HFFc6 (cell line): ENCODE measurements around the gene SLC66A2. TPM values are rescaled to one million over a fixed set of nuclear protein-coding genes. Genes with fewer than 3 reads are reported as not detected.

Source experiments
- DNase-seq: peaks from one replicate; pipeline ENCODE4 v3.0.0-alpha.2; 2018
- H3K27ac Mint-ChIP-seq: 2 replicates; pipeline ENCODE4 v1.8.0; 2020; ENCODE audit warnings: mild to moderate bottlenecking, mixed read lengths
- H3K27me3 Mint-ChIP-seq: 2 replicates; pipeline ENCODE4 v1.8.0; 2021; ENCODE audit warnings: mild to moderate bottlenecking, moderate library complexity, mixed read lengths; ENCODE audit not compliant: insufficient read depth
- H3K36me3 Mint-ChIP-seq: 2 replicates; pipeline ENCODE4 v1.8.0; 2021; ENCODE audit warnings: low read depth, mixed read lengths
- H3K4me1 Mint-ChIP-seq: 2 replicates; pipeline ENCODE4 v1.8.0; 2020; ENCODE audit warnings: low read depth, mixed read lengths
- H3K4me3 Mint-ChIP-seq: 2 replicates; pipeline ENCODE4 v1.8.0; 2020; ENCODE audit warnings: mild to moderate bottlenecking, moderate library complexity, mixed read lengths
- H3K9me3 Mint-ChIP-seq: 2 replicates; pipeline ENCODE4 v1.8.0; 2020; ENCODE audit warnings: mild to moderate bottlenecking, mixed read lengths
- CTCF ChIP-seq: fragments of 200-600 bp; sonication (generic); IDR thresholded peaks from 2 replicates; pipeline ENCODE4 v1.5.0; 2021; ENCODE audit warnings: antibody characterized with exemption, mild to moderate bottlenecking
- total RNA-seq, 6 experiments: library from RNA; stranded (reverse); fragmentation: NEBNext Ultra II Directional; extraction: Animal tissue kit (Norgen Biotek cat#: 25700); gene quantifications; 2 replicates in 1 of 6; 3 replicates in 5 of 6; pipeline ENCODE4 v1.2.3, GENCODE V29; 2021

The SLC66A2 gene
- total RNA-seq, 6 experiments from 2014 or later = 26.6 to 41.2 (median 29.9) TPM

- TF ChIP-seq CTCF = no peak
- Mint-ChIP-seq H3K27ac (no peak overlapping the region), H3K27me3 (peaks cover 10% of the 10 kb centered on the region), H3K9me3 (peaks cover 6% of the 10 kb centered on the region; the same call in 1 of the 2 replicates), H3K4me1 (peaks cover 6% of the 10 kb centered on the region; the same call in 1 of the 2 replicates), H3K36me3 (peaks cover 6% of the 10 kb centered on the region; the same call in 1 of the 2 replicates), H3K4me3 (no peak overlapping the region)
- no peak for DNase-seq
Observed at GRCh38 chr18:79853303-79853992, 98.0 kb downstream of the SLC66A2 start.

- Mint-ChIP-seq H3K36me3 (peaks cover 6% of the 10 kb centered on the region; the same call in 1 of the 2 replicates), H3K27me3 (peaks cover 10% of the 10 kb centered on the region), H3K4me3 (no peak overlapping the region), H3K27ac (no peak overlapping the region), H3K9me3 (peaks cover 6% of the 10 kb centered on the region; the same call in 1 of the 2 replicates), H3K4me1 (peaks cover 6% of the 10 kb centered on the region; the same call in 1 of the 2 replicates)
- no peak for DNase-seq
- TF ChIP-seq CTCF = no peak
Observed at GRCh38 chr18:79852561-79853302, 98.7 kb downstream of the SLC66A2 start.

Other genes with a start within 250 kb of the SLC66A2 start
- gene KCNG2, start 153.7 kb downstream of the SLC66A2 start, total RNA-seq = not detected
- 10 to 100 TPM; 20.7 to 25.6 (median 21.6) TPM for gene HSBP1L1, start 13.0 kb upstream of the SLC66A2 start, total RNA-seq
- 100 to 1,000 TPM; 168 to 187 (median 174) TPM for gene TXNL4A, start 36.9 kb upstream of the SLC66A2 start, total RNA-seq
- gene RBFA, start 82.8 kb upstream of the SLC66A2 start, total RNA-seq = 10 to 100 TPM; 24.8 to 28.4 (median 27.2) TPM
- 10 to 100 TPM; 11.5 to 15.6 (median 14.3) TPM for gene ADNP2, start 157.6 kb upstream of the SLC66A2 start, total RNA-seq